D721Med (cell line): ENCODE data around the gene NPBWR2.
"Not testable (repeated sequence)": the region's sequence is repeated elsewhere in the genome, so short reads cannot be mapped to it uniquely, and the experiment has no call there.

Source experiments
- DNase-seq: peaks from one replicate; pipeline ENCODE4 v3.0.0; 2011; ENCODE audit warnings: low spot score; ENCODE audit not compliant: insufficient read length
- FAIRE-seq: peaks from 2 replicates; lab custom pipeline; 2011; peaks lifted over from hg19 to GRCh38; lab: Jason Lieb, UNC
- TF ChIP-seq, protein P1 (sequence below): IDR thresholded peaks from 2 replicates; pipeline ENCODE4 v1.5.1; 2012; ENCODE audit warnings: mild to moderate bottlenecking, control low read depth; ENCODE audit not compliant: insufficient read depth; ENCODE audit errors: missing control alignments

Gene NPBWR2

DNA sequence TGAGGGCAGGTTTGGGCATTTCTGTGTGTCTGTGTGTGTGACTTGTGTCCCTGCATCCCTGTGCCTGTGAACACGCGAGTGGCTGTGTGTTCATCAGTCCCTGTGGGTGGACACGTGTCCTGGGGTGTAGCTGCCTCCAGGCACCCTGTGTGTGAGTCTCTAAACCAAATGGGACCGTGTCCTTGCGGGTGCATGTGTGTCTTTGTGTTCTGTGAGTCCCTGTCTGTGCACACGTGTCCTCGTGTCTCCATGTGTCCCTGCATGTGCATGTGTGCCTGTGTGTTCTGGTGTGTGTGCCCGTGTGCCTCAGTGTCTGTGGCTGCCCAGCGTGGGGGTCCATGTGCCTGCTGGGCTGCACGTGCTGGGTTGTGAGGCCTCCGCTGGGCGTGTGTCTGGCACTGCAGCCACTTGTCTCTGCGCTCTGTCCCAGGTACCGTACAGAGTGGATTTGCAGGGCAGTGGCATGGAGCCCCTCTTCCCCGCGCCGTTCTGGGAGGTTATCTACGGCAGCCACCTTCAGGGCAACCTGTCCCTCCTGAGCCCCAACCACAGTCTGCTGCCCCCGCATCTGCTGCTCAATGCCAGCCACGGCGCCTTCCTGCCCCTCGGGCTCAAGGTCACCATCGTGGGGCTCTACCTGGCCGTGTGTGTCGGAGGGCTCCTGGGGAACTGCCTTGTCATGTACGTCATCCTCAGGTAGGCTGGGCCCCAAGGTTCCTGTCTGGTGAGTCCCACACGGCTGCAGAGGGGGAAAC is 14.9 kb downstream of the NPBWR2 start:
- no peak for DNase-seq
- FAIRE-seq, result no peak
- TF ChIP-seq, protein P1, sequence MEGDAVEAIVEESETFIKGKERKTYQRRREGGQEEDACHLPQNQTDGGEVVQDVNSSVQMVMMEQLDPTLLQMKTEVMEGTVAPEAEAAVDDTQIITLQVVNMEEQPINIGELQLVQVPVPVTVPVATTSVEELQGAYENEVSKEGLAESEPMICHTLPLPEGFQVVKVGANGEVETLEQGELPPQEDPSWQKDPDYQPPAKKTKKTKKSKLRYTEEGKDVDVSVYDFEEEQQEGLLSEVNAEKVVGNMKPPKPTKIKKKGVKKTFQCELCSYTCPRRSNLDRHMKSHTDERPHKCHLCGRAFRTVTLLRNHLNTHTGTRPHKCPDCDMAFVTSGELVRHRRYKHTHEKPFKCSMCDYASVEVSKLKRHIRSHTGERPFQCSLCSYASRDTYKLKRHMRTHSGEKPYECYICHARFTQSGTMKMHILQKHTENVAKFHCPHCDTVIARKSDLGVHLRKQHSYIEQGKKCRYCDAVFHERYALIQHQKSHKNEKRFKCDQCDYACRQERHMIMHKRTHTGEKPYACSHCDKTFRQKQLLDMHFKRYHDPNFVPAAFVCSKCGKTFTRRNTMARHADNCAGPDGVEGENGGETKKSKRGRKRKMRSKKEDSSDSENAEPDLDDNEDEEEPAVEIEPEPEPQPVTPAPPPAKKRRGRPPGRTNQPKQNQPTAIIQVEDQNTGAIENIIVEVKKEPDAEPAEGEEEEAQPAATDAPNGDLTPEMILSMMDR, result no peak

GRCh38 chr20:64091770-64092169 is 15.6 kb downstream of the NPBWR2 start:
- DNase-seq (peak; percentile 67), FAIRE-seq (no peak)
- TF ChIP-seq, protein P1, result no peak

DNA sequence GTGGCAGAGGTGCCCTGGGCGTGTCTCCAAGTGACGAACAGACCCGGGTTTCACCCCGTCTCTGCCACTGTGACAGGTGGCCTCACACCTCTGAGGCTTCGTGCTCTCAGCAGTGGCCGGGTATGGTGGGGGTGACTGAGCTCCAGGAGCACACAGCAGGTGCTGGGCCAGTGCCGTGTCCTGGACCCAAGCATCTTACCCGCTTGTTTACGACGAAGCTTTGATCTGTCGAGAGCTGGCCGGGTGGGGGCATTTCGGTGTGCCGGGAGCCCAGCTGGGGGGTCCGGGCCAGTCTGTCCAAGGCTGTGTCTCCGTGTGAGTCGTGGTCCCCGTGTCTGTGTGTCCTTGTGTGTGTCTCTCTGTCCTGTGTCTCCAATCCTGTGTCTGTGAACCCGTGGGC is 16.0 kb downstream of the NPBWR2 start:
- TF ChIP-seq, protein P1, result no peak
- no peak for DNase-seq
- FAIRE-seq, result no peak

- FAIRE-seq, result no peak
- no peak for DNase-seq
Measured at GRCh38 chr20:64090165-64090564, 17.2 kb downstream of the NPBWR2 start.

GRCh38 chr20:64088586-64088985 is 18.8 kb downstream of the NPBWR2 start:
- not testable (repeated sequence) for DNase-seq, FAIRE-seq

More at GRCh38 chr20:64090165-64090564, 17.2 kb downstream of the NPBWR2 start:
- TF ChIP-seq, protein P1, result no peak

GRCh38 chr20:64087226-64087825 is 20.0 kb downstream of the NPBWR2 start:
- not testable (repeated sequence) for DNase-seq, FAIRE-seq

DNA sequence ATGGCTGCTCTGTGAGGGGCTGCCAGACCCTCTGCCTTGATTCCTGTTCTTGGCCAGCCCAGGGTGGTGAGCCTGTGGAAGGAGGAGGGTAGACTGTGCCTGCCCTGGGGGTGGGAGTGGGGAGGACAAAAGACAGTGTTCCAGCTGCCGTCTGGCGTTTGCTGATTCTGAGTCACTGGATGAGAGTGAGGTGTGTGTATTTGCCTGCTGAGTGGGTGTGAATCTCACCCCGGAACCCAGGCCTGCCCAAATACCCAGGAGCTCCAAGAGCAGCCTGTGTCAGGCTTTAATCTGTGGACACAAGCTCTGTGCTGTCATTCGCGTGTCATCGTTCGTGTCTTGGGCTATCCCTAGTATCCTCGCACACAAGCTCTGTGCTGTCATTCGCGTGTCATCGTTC is 20.6 kb downstream of the NPBWR2 start:
- DNase-seq, result no peak
- no peak for FAIRE-seq
- TF ChIP-seq, protein P1, result no peak

GRCh38 chr20:64084685-64085152 is 22.6 kb downstream of the NPBWR2 start:
- no peak for FAIRE-seq
- TF ChIP-seq, protein P1, result no peak
- DNase-seq, result no peak
